CD4-positive, alpha-beta T cell (primary cell): ENCODE results near the gene HTR2A. TPM values are rescaled to one million over a fixed set of nuclear protein-coding genes. Genes with fewer than 3 reads are reported as not detected.

Experiments
- ATAC-seq: fragments of 200-7000 bp; cut with Tn5 transposase; one replicate; pipeline ENCODE4 v1.10.0; 2022; ENCODE audit warnings: mild to moderate bottlenecking; ENCODE audit not compliant: poor library complexity
- CTCF ChIA-PET: fragments of 350-600 bp; sonication (Branson Sonifier 250); formaldehyde crosslinking; loops from one replicate; lab custom pipeline; 2021; ENCODE audit warnings: antibody characterized with exemption, inconsistent platforms; lab: Charles Lee
- POLR2A ChIA-PET: fragments of 350-600 bp; sonication (Branson Sonifier 250); formaldehyde crosslinking; loops from one replicate; lab custom pipeline; 2021; ENCODE audit warnings: antibody characterized with exemption, inconsistent platforms; lab: Charles Lee
- DNase-seq, 14 experiments: peaks; one replicate each; pipeline ENCODE4 v3.0.0-alpha.2; 2013 to 2020; ENCODE audit warnings: mixed read lengths in 2 of 14
- H3K27ac ChIP-seq, 2 donors: one replicate each; pipeline versions ENCODE4 v1.5.1 to v1.7.0; 2013; ENCODE audit warnings: low read length in 2 of 2, low read depth in 1 of 2, mild to moderate bottlenecking in 1 of 2
- H3K27me3 ChIP-seq, 2 experiments: 1 replicate in 1 of 2; 2 replicates in 1 of 2; pipeline versions ENCODE4 v1.6.1 to v1.7.0; 2013; ENCODE audit warnings: low read length in 2 of 2, control low read depth in 1 of 2, mild to moderate bottlenecking in 1 of 2, moderate library complexity in 1 of 2; ENCODE audit not compliant: insufficient read depth in 2 of 2, control insufficient read depth in 1 of 2
- H3K36me3 ChIP-seq: one replicate; pipeline ENCODE4 v1.6.1; 2013; ENCODE audit warnings: low read length, control low read depth; ENCODE audit not compliant: insufficient read depth
- H3K4me1 ChIP-seq: one replicate; pipeline ENCODE4 v1.6.1; 2013; ENCODE audit warnings: low read length, control low read depth; ENCODE audit not compliant: insufficient read depth
- H3K4me3 ChIP-seq: one replicate; pipeline ENCODE4 v1.5.1; 2013; ENCODE audit warnings: mild to moderate bottlenecking, low read length, moderate library complexity
- H3K9me3 ChIP-seq, 2 experiments: 1 replicate in 1 of 2; 2 replicates in 1 of 2; pipeline versions ENCODE4 v1.6.1 to v1.7.0; 2013; ENCODE audit warnings: low read length in 2 of 2, mild to moderate bottlenecking in 2 of 2, control low read depth in 1 of 2, moderate library complexity in 1 of 2; ENCODE audit not compliant: control insufficient read depth in 1 of 2, insufficient read depth in 1 of 2
- H3K27ac Mint-ChIP-seq: one replicate; pipeline ENCODE4 v1.8.0; 2020; ENCODE audit warnings: mixed read lengths
- H3K27me3 Mint-ChIP-seq: one replicate; pipeline ENCODE4 v1.8.0; 2021; ENCODE audit warnings: mixed read lengths
- H3K36me3 Mint-ChIP-seq: one replicate; pipeline ENCODE4 v1.8.0; 2021; ENCODE audit warnings: low read depth, mixed read lengths
- H3K4me1 Mint-ChIP-seq: one replicate; pipeline ENCODE4 v1.8.0; 2021; ENCODE audit warnings: low read depth, mixed read lengths
- H3K4me3 Mint-ChIP-seq: one replicate; pipeline ENCODE4 v1.8.0; 2020; ENCODE audit warnings: mild to moderate bottlenecking, mixed read lengths
- H3K9me3 Mint-ChIP-seq: one replicate; pipeline ENCODE4 v1.8.0; 2020; ENCODE audit warnings: mixed read lengths
- CTCF ChIP-seq: fragments of 200-600 bp; IDR thresholded peaks from one replicate; pipeline ENCODE4 v1.8.0; 2022; ENCODE audit warnings: antibody characterized with exemption, mild to moderate bottlenecking
- intact Hi-C, 2 experiments: fragments of 100-400 bp; cut with DNase I in 1 of 2; cut with micrococcal nuclease in 1 of 2; formaldehyde crosslinking; loops; one replicate each; pipeline versions ENCODE4 v1.15.1 to v1.9.0; 2023 to 2025; cut with DNase I, micrococcal nuclease
- total RNA-seq, 174 experiments: library from RNA in 2 of 174; stranded (reverse) in 2 of 174; gene quantifications; one replicate each; pipeline ENCODE4 v1.2.3 and lab custom pipeline; 2021 to 2026

HTR2A gene
- total RNA-seq, 2 experiments from 2014 or later = not detected

- Histone ChIP-seq H3K27me3 (no peaks in the 10 kb centered on the region), H3K4me1 (no peaks in the 10 kb centered on the region), H3K36me3 (no peaks in the 10 kb centered on the region), H3K9me3 (no peaks in the 10 kb centered on the region), H3K4me3 (no peak overlapping the region), H3K27ac (no peak overlapping the region)
- no peak overlapping the region for H3K27ac Mint-ChIP-seq
- ChIA-PET CTCF (no interaction called here), POLR2A (no interaction called here)
- no peaks in the 10 kb centered on the region for H3K36me3 Mint-ChIP-seq
- no peaks in the 10 kb centered on the region for H3K4me1 Mint-ChIP-seq
- DNase-seq = peak in 3 of 14 experiments; percentile 3 to 17 (median 16)
- no peak for ATAC-seq
- H3K9me3 Mint-ChIP-seq = no peaks in the 10 kb centered on the region
- peaks cover 27% of the 10 kb centered on the region for H3K27me3 Mint-ChIP-seq
- no peak for TF ChIP-seq CTCF
- H3K4me3 Mint-ChIP-seq = no peak overlapping the region
- intact Hi-C loops = no loop called here
Measured at GRCh38 chr13:46866150-46866549, 30.7 kb downstream of the HTR2A start.

- intact Hi-C loops = no loop called here
- no peak overlapping the region for H3K4me3 ChIP-seq
- ChIA-PET POLR2A (no interaction called here), CTCF (interaction anchor here (0.5 kb wide), 1 partner anchor 94 kb away, joined by 3 read pairs; no protein-coding TSS in a partner anchor)
- ATAC-seq (no peak), DNase-seq (no peak)
- H3K4me1 ChIP-seq = no peaks in the 10 kb centered on the region
- H3K36me3 Mint-ChIP-seq = no peaks in the 10 kb centered on the region
- H3K27ac ChIP-seq = no peak overlapping the region
- H3K27me3 Mint-ChIP-seq = peaks cover 23% of the 10 kb centered on the region
- no peaks in the 10 kb centered on the region for H3K36me3 ChIP-seq
- H3K27ac Mint-ChIP-seq = no peak overlapping the region
- H3K9me3 Mint-ChIP-seq = no peaks in the 10 kb centered on the region
- no peaks in the 10 kb centered on the region for H3K27me3 ChIP-seq
- no peaks in the 10 kb centered on the region for H3K4me1 Mint-ChIP-seq
- no peaks in the 10 kb centered on the region for H3K9me3 ChIP-seq
- H3K4me3 Mint-ChIP-seq = no peak overlapping the region
- TF ChIP-seq CTCF = no peak
Measured at GRCh38 chr13:46864941-46865340, 31.9 kb downstream of the HTR2A start.

- no peaks in the 10 kb centered on the region for H3K36me3 Mint-ChIP-seq
- Histone ChIP-seq H3K27me3 (no peaks in the 10 kb centered on the region), H3K9me3 (no peaks in the 10 kb centered on the region), H3K36me3 (no peaks in the 10 kb centered on the region), H3K27ac (no peak overlapping the region), H3K4me3 (no peak overlapping the region), H3K4me1 (no peaks in the 10 kb centered on the region)
- ChIA-PET POLR2A (interaction anchor here (0.7 kb wide), 1 partner anchor 1114 kb away, joined by 3 read pairs; no protein-coding TSS in a partner anchor), CTCF (no interaction called here)
- TF ChIP-seq CTCF = no peak
- no peak overlapping the region for H3K27ac Mint-ChIP-seq
- ATAC-seq (no peak), DNase-seq (no peak)
- intact Hi-C loops = no loop called here
- no peaks in the 10 kb centered on the region for H3K9me3 Mint-ChIP-seq
- peaks cover 22% of the 10 kb centered on the region for H3K27me3 Mint-ChIP-seq
- no peak overlapping the region for H3K4me3 Mint-ChIP-seq
- H3K4me1 Mint-ChIP-seq = no peaks in the 10 kb centered on the region
Measured at GRCh38 chr13:46861959-46862358, 34.9 kb downstream of the HTR2A start.
